Midbrain (tissue), 1 donor: ENCODE results near the gene TMEM60.
"Not testable (repeated sequence)": the region's sequence is repeated elsewhere in the genome, so short reads cannot be mapped to it uniquely, and the experiment has no call there.

Experiments used
- DNase-seq: peaks from one replicate; lab custom pipeline; 2025; lab: John Stamatoyannopoulos, UW

The TMEM60 gene, protein sequence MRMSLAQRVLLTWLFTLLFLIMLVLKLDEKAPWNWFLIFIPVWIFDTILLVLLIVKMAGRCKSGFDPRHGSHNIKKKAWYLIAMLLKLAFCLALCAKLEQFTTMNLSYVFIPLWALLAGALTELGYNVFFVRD

GRCh38 chr7:77798394-77799077, at the start of gene TMEM60, which contains the start of gene PHTF2:
TMEM60 (minus strand) TSS chr7:77798434; CDS start chr7:77794373, 4,061 bp downstream.
PHTF2 (plus strand) TSS chr7:77798773.
- peak; percentile 100 for DNase-seq

DNA sequence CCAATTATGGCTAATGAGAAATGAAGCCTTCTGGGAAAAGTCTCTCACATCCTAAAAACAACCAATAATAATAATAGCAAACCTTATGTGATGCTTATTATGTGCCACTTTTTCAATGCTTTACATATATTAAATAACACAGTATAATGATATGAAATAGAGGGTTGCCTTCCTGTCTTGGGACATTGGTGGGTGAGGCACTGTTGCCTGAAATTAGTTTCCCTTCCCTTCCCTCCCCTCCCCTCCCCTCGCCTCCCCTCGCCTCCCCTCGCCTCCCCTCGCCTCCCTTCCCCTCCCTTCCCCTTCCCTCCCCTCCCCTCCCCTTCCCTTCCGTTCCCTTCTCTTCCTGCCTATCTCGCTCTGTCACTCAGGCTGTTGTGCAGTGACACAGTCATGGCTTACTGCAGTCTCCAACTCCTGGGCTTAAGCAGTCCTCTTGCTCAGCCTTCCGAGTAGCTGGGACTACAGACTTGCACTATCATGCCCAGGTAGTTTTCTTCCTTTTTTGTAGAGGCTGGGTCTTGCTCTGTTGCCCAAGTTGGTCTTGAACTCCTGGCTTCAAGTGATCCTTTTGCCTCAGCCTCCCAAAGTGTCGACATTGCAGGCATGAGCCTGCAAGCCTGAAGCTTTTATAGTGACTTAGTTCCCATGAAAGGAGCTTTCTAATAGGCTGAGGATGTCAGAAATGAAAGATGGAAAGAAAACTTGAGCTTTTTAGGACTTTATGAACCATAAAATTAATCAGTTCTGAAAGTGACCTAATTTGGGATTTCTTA, 48.3 kb upstream of the TMEM60 start:
- no peak for DNase-seq

DNA sequence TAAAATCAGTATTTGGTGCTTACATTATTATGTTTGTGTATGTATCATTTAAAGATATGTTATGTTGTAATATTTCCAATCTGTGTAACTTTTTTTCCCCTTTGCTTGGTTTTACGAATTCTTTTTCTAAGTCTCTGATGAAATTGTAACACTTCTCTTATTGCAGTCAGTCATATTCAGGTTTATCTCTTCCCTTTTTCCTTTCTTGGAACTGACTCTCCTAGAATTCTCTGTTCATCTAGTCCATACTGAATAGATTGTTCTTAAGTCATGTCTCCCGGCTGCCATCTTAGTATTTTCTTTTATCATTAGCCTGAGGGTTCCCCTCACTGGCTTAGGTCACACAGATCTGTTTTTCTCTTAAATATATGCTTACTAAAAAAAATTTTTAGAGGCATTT, 45.0 kb upstream of the TMEM60 start:
- no peak for DNase-seq

GRCh38 chr7:77839919-77840318, 41.7 kb upstream of the TMEM60 start:
- DNase-seq, result no peak

DNA sequence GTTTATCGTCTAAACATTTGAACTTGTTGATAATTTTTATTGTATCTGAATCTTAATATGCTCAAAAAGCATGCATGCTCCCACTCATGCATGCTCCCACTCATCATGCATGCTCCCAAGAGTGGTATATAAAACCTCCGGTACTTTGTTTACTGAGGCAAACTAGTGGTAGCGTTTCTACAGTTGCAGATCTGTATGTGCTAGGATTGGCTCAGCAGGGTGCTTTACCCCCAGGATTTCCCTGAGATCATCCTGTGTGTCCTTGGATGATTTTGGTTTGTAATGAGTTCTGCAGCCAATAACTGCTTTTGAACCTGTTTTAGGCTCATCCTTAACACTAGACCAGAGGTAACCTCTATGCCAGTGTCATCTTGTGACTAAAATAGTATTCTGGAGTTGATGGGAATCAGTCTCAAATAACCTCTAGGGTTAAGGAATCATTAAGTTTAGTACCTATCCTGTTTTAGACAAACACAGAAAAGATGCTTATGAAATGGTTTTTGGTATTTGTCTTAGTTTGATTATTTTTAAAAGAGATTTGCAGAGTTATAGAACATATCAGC, 40.8 kb upstream of the TMEM60 start:
- DNase-seq, result no peak

- no peak for DNase-seq
Observed at GRCh38 chr7:77837966-77838365, 39.7 kb upstream of the TMEM60 start.

DNA sequence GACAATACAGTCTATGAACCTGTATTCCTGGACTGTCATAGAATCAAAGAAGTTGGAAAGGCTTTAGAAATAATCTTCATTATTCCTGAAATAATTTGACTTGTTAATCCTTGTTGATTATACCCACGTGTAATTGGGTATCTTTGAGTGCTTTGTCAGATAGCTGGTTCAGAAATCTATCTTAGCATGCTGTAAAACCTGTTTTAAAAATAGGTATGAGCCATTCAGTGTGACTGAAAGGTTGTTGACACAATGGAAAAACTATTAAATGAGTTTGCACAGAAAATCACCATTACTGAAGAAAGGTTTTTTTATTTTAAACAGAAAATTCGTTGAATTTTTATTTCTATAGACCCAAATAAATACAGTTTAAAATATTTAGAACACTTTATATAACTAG, 39.0 kb upstream of the TMEM60 start:
- DNase-seq, result no peak

GRCh38 chr7:77836425-77836824, 38.2 kb upstream of the TMEM60 start:
- DNase-seq, result not testable (repeated sequence)

- DNase-seq, result no peak
Observed at GRCh38 chr7:77833136-77833535, 34.9 kb upstream of the TMEM60 start.

DNA sequence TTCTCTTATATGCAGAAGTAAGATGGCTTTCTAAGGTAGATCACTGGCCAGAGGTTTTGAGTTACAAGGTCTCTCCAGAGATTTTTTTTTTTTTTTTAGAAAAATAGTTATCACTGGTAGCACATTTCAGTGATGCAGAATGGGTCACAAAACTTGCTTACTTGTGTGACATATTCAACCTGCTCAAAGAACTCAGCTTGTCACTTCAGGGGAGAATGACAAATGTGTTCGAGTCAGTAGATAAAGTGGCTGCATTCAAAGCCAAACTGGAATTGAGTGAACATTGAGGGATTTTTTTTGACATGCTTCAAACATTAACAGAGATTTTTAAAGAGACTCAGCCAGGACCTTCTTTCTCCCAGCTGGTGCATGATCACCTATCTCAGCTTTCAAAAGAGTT, 33.7 kb upstream of the TMEM60 start:
- no peak for DNase-seq

DNA sequence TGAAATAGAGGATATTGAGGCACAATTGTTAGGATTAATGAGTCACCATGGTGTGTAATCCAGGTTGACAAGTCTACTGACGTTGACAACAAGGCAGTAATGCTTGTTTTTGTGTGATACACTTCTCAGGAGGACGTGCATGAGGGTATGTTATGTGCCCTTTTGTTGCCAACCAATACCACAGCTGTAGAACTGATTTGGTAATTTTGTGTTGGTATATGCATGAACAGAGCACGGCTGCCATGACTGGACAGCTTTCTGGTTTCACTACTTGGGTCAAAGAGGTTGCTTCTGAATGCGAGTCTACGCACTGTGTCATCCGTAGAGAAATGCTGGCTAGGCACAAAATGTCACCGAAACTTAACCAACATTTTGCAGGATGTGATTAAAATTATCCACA, 33.2 kb upstream of the TMEM60 start:
- no peak for DNase-seq

- DNase-seq, result no peak
Observed at GRCh38 chr7:77830649-77831355, 32.6 kb upstream of the TMEM60 start.

DNA sequence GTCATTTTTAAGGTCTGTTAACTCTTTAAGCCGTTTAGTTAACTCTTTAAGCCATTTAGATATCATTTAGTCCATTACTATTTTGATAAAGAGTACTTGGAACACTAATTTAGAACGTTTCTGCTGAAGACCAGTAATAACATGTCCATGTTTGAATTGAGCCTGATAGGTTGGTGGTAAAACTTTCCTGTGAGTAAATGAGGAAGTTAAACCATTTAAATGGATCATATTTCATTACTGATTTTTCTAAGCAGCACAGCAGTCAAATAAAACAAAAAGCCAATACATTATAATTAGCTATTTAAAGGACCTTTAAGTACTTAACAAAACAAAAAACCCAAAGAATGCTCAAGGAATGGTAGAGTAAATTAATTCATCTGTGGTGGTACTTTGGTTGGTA, 29.8 kb upstream of the TMEM60 start:
- no peak for DNase-seq

DNA sequence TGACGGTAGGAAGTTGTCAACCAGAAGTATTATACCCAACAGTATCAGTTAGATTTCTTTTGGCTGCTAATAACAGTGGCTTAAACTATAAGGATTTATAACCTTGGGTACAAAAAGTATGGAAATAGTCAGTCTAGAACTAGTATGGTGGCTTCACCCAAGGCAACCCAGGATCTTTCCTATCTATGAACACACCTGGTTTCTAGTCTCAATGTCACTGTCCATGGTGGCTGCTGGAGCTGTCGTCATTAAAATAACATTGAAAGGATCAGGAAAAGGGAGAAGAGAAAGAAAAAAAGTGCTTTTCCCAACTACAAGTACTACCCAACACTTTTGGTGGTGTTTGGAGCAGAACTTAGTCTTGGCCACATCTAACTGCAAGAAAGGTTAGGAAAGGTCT, 28.1 kb upstream of the TMEM60 start:
- no peak for DNase-seq

GRCh38 chr7:77825131-77825530, 26.9 kb upstream of the TMEM60 start:
- no peak for DNase-seq

DNA sequence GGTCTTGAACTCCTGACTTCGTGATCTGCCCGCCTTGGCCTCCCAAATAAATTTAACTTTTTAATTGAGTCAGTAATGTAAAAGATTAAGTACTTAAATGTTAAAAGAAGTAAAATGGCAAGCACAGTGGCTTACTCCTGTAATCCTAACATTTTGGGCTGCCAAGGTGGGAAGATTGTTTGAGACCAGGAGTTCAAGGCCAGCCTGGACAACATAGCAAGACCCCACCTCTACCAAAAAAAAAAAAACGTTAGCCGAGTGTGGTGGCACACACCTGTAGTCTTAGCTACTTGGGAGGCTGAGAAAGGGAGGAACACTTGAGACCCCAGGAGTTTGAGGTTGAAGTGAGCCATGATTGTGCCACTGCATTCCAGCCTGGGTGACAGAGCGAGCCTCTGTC, 26.4 kb upstream of the TMEM60 start:
- DNase-seq, result no peak

DNA sequence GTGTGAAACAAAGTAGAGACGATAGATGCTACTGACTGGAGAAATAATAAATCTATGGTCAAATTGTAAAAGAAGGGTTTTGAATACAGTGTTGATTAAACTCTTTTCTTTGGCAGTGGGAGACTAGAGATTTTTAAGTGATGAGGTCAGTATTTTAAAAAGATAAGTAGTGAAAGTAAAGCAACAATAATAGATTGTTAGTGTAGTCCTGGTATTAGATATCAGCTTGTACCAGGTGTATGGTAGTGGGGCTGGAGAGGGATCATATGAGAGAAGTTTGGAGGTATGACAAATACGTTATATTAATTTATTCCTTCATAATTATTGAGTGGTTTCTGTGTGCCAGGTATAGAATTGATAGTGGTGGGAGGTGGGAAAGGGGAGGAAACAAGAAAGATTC, 25.6 kb upstream of the TMEM60 start:
- DNase-seq, result no peak

- no peak for DNase-seq
Observed at GRCh38 chr7:77822269-77822668, 24.0 kb upstream of the TMEM60 start.

DNA sequence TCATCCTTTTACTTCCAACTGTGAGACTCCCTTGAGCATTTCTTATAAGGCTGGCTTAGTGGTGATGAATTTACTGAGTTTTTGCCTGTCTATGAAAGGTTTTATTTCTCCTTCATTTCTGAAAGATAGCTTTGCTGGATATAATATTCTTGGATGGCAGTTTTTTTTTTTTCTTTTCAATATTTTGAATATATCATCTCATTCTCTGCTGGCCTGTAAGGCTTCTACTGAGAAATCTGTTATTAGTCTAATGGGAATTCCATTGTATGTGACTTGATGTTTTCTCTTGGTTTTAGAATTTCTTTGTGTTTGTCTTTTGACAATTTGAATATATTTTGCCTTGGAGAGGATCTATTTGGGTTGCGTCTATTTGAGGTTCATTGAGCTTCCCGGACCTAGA, 22.7 kb upstream of the TMEM60 start:
- DNase-seq, result no peak

GRCh38 chr7:77819021-77819420, 20.8 kb upstream of the TMEM60 start:
- no peak for DNase-seq

DNA sequence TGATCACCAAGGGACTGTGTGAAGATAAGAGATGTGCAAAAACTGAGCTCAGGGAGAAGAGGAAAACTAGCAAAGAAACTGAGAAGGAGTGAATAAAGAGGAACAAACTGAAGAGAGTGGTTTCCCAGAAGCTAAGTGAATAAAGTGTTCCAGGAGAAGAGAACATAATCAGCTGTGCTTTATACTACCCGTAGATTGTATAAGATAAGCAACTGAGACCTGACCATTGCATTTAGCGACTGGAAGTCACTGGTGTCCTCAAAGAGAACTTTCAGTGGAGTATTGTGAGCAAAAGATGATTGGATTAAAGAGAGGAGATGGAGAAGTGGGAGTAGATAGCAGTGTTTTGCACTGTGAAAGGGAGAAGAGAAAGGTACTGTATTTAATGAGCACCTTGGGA, 14.9 kb upstream of the TMEM60 start:
- DNase-seq, result no peak

- DNase-seq, result no peak
Observed at GRCh38 chr7:77812290-77812685, 14.1 kb upstream of the TMEM60 start.
